Spleen (tissue), 11 donors: ENCODE results near the gene BPI. TPM values are rescaled to one million over a fixed set of nuclear protein-coding genes. Genes with fewer than 3 reads are reported as not detected.

Experiments used
- DNase-seq: peaks from one replicate; pipeline ENCODE4 v3.0.0-alpha.2; 2020
- H3K27ac ChIP-seq, 8 donors: fragments of 200-600 bp; sonication (generic) in 7 of 8; 1 replicate in 4 of 8; 2 replicates in 4 of 8; pipeline versions ENCODE4 v1.5.0 to v1.8.0; 2016 to 2021; ENCODE audit warnings: inconsistent platforms in 4 of 8, mild to moderate bottlenecking in 4 of 8, moderate library complexity in 1 of 8
- H3K27me3 ChIP-seq, 7 donors: fragments of 200-600 bp; sonication (generic) in 6 of 7; replicated peaks in 1 of 7; 1 replicate in 4 of 7; 2 replicates in 3 of 7; pipeline versions ENCODE4 v1.5.0 to v1.8.0; 2016 to 2021; ENCODE audit warnings: inconsistent platforms in 3 of 7, mild to moderate bottlenecking in 1 of 7
- H3K36me3 ChIP-seq, 6 donors: fragments of 200-600 bp; sonication (generic) in 5 of 6; 1 replicate in 4 of 6; 2 replicates in 2 of 6; pipeline versions ENCODE4 v1.5.0 to v1.8.0; 2016 to 2021; ENCODE audit warnings: inconsistent platforms in 2 of 6
- H3K4me1 ChIP-seq, 6 donors: fragments of 200-600 bp; sonication (generic) in 5 of 6; 1 replicate in 3 of 6; 2 replicates in 3 of 6; pipeline versions ENCODE4 v1.5.0 to v1.8.0; 2016 to 2021; ENCODE audit warnings: inconsistent platforms in 3 of 6
- H3K4me3 ChIP-seq, 8 donors: fragments of 200-600 bp; sonication (generic) in 7 of 8; 1 replicate in 4 of 8; 2 replicates in 4 of 8; pipeline versions ENCODE4 v1.5.0 to v1.8.0; 2016 to 2021; ENCODE audit warnings: inconsistent platforms in 4 of 8, mild to moderate bottlenecking in 4 of 8, moderate library complexity in 2 of 8
- H3K9me3 ChIP-seq, 8 donors: fragments of 200-600 bp; sonication (generic) in 7 of 8; 1 replicate in 4 of 8; 2 replicates in 4 of 8; pipeline versions ENCODE4 v1.5.0 to v1.8.0; 2016 to 2021; ENCODE audit warnings: inconsistent platforms in 4 of 8
- CTCF ChIP-seq, 11 experiments: fragments of 200-600 bp in 7 of 11; fragments of 450-650 bp in 4 of 11; sonication (generic) in 4 of 11; IDR thresholded peaks in 8 of 11; conservative IDR thresholded peaks in 3 of 11; 1 replicate in 7 of 11; 2 replicates in 4 of 11; pipeline versions ENCODE4 v1.4.0 to v1.8.0; 2016 to 2021; ENCODE audit warnings: antibody characterized with exemption in 11 of 11, inconsistent platforms in 4 of 11, mild to moderate bottlenecking in 1 of 11
- POLR2A ChIP-seq, 3 donors: fragments of 450-650 bp; IDR thresholded peaks; one replicate each; pipeline ENCODE4 v1.5.1; 2017; ENCODE audit warnings: antibody characterized with exemption in 3 of 3, mild to moderate bottlenecking in 1 of 3
- POLR2AphosphoS5 ChIP-seq, 3 donors: sonication (generic); formaldehyde crosslinking; IDR thresholded peaks; one replicate each; pipeline ENCODE4 v1.5.1; 2017; ENCODE audit warnings: antibody characterized with exemption in 3 of 3
- whole genome bisulfite sequencing, 5 donors: extraction: QIAGEN DNeasy Blood & Tissue Kit in 3 of 5; methylation state at CpG; one replicate each; pipeline versions ENCODE4 v1.1.5 to v1.1.7; 2013 to 2018; 5-methylcytosine and 5-hydroxymethylcytosine counted together
- intact Hi-C: fragments of 100-400 bp; cut with DNase I; formaldehyde crosslinking; loops from one replicate; pipeline ENCODE4 v1.15.0; 2023; ENCODE audit warnings: low total_unique reads
- polyA plus RNA-seq, 3 donors: library from polyadenylated mRNA; stranded (reverse); fragments of 200-250 nt; gene quantifications; one replicate each; pipeline ENCODE4 v1.2.1, GENCODE V29; 2013
- total RNA-seq, 7 donors: library from RNA; depleted of rRNA in 3 of 7; stranded (reverse); fragments of >200 nt in 3 of 7; fragmentation: NEBNext Ultra II Directional in 4 of 7; extraction: Animal tissue kit (Norgen Biotek cat#: 25700) in 4 of 7; gene quantifications; one replicate each; pipeline versions ENCODE4 v1.1.0 to v1.2.1, GENCODE V29; 2016 to 2021
- donor health status: healthy with polysubstance abuse.
- donor health status: DM: no; HTN: no; CAD: no; lungs with moderate emphysema.
- donor health status: DM: no; HTN: no; CAD: no.
- donor health status: Bipolar disorder and iron deficiency.
- donor health status: healthy.
- donor health status: DM: no; HTN: no; CAD: no.
- donor health status: DM: yes; HTN: yes; CAD: no.

BPI gene
- total and polyA plus RNA-seq, 10 donors = 1.1 to 49.4 (median 4.3) TPM

- Histone ChIP-seq H3K4me1 (peaks cover 0 to 9% (median 0%) of the 10 kb centered on the region in 6 donors), H3K27me3 (no peaks in the 10 kb centered on the region), H3K27ac (no peak overlapping the region), H3K9me3 (no peaks in the 10 kb centered on the region), H3K4me3 (no peak overlapping the region), H3K36me3 (no peaks in the 10 kb centered on the region)
- 90 to 97% (median 94%) methylated on average over 10 of the region's 10 CpGs for WGBS, 5 donors
- intact Hi-C loops = no loop called here
- no peak for DNase-seq
- TF ChIP-seq CTCF (IDR thresholded peaks at IDR 0.05 in 8 of 11, conservative IDR thresholded peaks at IDR 0.05 in 3 of 11) = no peak
- TF ChIP-seq POLR2AphosphoS5 (IDR thresholded peaks at IDR 0.05) = no peak
- no peak for TF ChIP-seq POLR2A (IDR thresholded peaks at IDR 0.05)
These were observed 50.3 kb downstream of the BPI start for GRCh38 chr20:38354227-38354626.

- intact Hi-C loops = no loop called here
- DNase-seq = no peak
- Histone ChIP-seq H3K27ac (no peak overlapping the region), H3K4me3 (no peak overlapping the region), H3K36me3 (no peaks in the 10 kb centered on the region), H3K4me1 (peaks cover 0 to 9% (median 0%) of the 10 kb centered on the region in 6 donors), H3K27me3 (no peaks in the 10 kb centered on the region), H3K9me3 (no peaks in the 10 kb centered on the region)
- TF ChIP-seq CTCF (IDR thresholded peaks at IDR 0.05 in 8 of 11, conservative IDR thresholded peaks at IDR 0.05 in 3 of 11) (no peak), POLR2A (IDR thresholded peaks at IDR 0.05) (no peak), POLR2AphosphoS5 (IDR thresholded peaks at IDR 0.05) (no peak)
- WGBS, 5 donors = 82 to 89% (median 84%) methylated on average over 18 of the region's 18 CpGs
These were observed 51.4 kb downstream of the BPI start for GRCh38 chr20:38355161-38356012.

- Histone ChIP-seq H3K36me3 (no peaks in the 10 kb centered on the region), H3K27ac (no peak overlapping the region), H3K4me3 (no peak overlapping the region), H3K4me1 (peaks cover 0 to 9% (median 0%) of the 10 kb centered on the region in 6 donors), H3K27me3 (no peaks in the 10 kb centered on the region), H3K9me3 (no peaks in the 10 kb centered on the region)
- no peak for TF ChIP-seq POLR2AphosphoS5 (IDR thresholded peaks at IDR 0.05)
- no peak for TF ChIP-seq POLR2A (IDR thresholded peaks at IDR 0.05)
- no peak for TF ChIP-seq CTCF (IDR thresholded peaks at IDR 0.05 in 8 of 11, conservative IDR thresholded peaks at IDR 0.05 in 3 of 11)
- 55 to 68% (median 57%) methylated on average over 7 of the region's 7 CpGs for WGBS, 5 donors
- intact Hi-C loops = no loop called here
- DNase-seq = no peak
These were observed 53.8 kb downstream of the BPI start for GRCh38 chr20:38357653-38358207.

DNA sequence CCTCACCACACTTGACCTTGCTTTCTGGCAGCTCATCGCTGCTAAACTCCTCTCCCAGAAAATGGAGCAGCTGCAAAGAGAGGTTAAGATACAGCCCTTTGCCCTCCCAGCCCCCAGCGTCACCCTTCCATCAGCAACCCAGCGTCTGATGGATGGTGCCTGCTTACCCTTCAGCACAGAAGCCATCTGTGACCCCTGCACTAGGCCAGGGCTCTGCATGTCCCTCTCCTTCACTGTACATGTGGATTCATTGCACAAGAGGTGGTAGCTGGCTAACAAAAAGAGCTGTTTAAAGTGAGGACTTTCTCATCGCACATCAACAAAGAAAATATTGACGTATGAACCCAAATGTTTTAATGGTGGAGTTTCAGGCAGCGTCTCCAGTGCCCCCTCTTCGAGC lies 54.6 kb downstream of the BPI start:
- no peaks in the 10 kb centered on the region for H3K36me3 ChIP-seq
- H3K4me1 ChIP-seq = peaks cover 0 to 9% (median 0%) of the 10 kb centered on the region in 6 donors
- 76 to 87% (median 80%) methylated on average over 6 to 7 of the region's 7 CpGs for WGBS, 5 donors
- H3K27me3 ChIP-seq = no peaks in the 10 kb centered on the region
- H3K4me3 ChIP-seq = no peak overlapping the region
- DNase-seq = no peak
- intact Hi-C loops = no loop called here
- TF ChIP-seq POLR2AphosphoS5 (IDR thresholded peaks at IDR 0.05) (peak in 2 of 3 donors; percentile 35 to 54), CTCF (IDR thresholded peaks at IDR 0.05 in 8 of 11, conservative IDR thresholded peaks at IDR 0.05 in 3 of 11) (no peak)
- H3K27ac ChIP-seq = no peak overlapping the region
- H3K9me3 ChIP-seq = no peaks in the 10 kb centered on the region
